Measurements from ENCODE around the gene KLHL40.

The KLHL40 gene

DNA sequence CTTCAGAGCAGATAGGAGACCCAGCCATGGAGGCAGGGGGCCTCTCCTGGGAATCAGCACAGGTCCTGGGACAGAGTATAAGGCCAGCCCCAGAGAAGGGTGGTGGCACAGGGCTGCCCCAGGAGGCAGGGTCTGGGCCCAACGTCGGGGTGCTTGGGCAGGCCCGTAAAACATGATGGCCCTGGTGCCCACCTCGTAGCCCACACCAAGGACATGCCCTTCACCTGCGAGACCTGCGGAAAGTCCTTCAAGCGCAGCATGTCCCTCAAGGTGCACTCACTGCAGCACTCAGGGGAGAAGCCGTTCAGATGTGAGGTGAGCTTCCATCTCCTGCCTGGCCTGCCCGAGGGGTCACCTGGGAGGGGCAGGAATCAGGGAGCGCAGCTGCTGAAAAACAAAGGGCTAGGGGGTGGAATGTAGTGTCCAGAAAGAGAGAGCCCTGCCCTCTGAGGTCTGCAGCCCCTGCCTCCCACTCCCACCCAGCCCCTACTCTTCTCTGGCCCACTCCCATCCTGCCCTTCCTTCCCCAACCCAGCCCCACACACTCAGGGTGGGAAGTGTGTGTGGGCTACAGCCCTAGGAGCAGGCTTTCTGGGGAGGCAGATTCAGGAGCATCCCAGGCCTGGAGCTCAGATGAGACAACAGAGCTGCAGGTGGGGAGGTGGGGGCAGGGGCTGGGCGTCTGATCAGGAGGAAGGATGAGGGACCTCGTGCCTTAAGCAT, 22.4 kb upstream of the KLHL40 start:
- Mint-ChIP-seq H3K36me3 (ENCODE audit: low read depth) (no peaks in the 10 kb centered on the region), H3K4me1 (peaks cover 2% of the 10 kb centered on the region), H3K27me3 (no peaks in the 10 kb centered on the region), H3K27ac (no peak overlapping the region), H3K9me3 (no peaks in the 10 kb centered on the region), H3K4me3 (no peak overlapping the region)
- DNase-seq (no peak), ATAC-seq (no peak)

DNA sequence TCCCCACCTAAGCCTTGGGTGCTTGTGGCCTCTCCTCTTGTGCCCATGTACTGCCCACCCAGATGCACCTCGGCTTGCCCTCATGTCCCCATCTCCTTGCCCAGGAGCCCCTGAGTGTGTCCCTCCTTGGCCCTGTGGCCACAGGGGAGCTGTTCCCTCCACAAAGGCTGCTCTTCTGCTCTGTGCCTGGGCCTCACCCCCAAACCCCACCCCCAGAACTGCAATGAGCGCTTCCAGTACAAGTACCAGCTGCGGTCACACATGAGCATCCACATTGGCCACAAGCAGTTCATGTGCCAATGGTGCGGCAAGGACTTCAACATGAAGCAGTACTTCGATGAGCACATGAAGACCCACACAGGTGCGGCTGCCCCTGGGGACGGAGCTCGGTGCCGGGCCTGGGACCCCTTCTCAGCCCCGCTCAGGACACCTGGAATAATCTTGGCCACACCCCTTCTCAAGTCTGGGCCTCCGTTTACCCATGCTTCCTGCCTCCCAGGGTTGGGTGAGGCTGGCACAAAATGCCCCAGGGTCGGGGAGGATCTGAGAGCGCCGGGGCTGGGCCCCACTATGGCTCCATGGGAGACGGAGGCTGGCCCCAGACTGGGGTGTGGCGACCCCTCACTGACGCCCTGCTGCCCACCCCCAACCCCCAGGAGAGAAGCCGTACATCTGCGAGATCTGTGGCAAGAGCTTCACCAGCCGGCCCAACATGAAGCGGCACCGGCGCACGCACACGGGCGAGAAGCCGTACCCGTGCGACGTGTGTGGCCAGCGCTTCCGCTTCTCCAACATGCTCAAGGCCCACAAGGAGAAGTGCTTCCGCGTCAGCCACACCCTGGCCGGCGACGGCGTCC, 21.5 kb upstream of the KLHL40 start:
- no peak for ATAC-seq
- Mint-ChIP-seq H3K27me3 (no peaks in the 10 kb centered on the region), H3K4me1 (peaks cover 2% of the 10 kb centered on the region), H3K9me3 (no peaks in the 10 kb centered on the region), H3K4me3 (no peak overlapping the region), H3K36me3 (ENCODE audit: low read depth) (no peaks in the 10 kb centered on the region), H3K27ac (no peak overlapping the region)
- no peak for DNase-seq

DNA sequence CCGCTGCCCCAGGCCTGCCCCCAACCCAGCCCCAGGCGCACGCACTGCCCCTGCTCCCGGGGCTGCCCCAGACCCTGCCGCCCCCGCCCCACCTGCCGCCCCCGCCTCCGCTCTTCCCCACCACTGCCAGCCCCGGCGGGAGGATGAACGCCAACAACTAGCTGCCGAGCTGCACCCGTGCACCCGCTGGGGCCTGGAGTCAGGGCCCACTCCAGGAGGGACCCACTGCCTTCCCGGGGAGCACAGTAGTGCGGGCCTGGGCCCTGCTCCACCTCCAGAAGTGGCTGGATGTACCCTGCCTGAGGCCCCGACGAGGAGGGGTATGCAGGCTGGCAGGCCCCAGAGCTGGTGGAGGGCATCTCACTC, 20.9 kb upstream of the KLHL40 start:
- Mint-ChIP-seq H3K27ac (no peak overlapping the region), H3K4me1 (peaks cover 2% of the 10 kb centered on the region)
- ATAC-seq = no peak

DNA sequence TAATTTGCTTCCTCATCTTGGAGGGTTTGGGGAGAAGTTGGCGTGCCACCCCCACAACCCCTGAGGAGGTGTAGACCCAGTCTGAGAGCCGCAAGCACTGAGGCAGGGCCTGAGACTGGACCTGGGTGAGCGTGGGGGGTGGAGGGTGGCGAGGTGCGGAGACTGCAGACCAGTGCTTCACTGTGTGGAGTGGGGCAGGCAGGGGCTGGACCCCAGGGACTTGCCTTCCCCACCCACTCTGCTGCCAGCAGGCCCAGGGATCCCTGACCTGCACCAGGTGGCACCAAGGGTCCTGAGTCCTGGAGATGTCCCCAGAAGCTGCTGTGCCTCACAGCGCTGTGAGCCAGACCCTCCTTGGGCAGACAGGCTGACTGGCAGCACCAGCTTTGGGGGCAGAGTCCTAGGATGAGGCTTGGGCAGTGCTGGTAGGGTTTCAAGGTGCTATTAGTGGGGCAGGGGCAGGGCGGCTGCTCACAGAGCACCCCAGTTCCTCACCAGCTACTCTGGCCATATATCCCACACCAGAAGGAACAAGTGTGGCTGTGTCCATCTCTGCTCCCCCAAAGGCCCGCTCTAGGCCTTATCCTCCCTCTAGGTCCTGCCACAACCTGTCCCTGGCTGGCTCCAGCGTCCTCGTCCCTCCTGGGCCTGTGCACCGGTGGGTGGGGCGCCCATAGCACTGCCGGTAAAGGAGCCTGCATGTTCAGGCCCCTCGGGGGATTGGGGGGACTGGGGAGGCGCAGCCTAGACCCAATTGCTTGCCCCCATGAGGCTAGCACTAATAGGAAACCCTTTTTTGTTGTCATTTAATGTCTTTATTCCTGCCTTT, 20.1 kb upstream of the KLHL40 start:
- Mint-ChIP-seq H3K36me3 (ENCODE audit: low read depth) (no peaks in the 10 kb centered on the region), H3K4me1 (peaks cover 2% of the 10 kb centered on the region), H3K27me3 (no peaks in the 10 kb centered on the region), H3K4me3 (no peak overlapping the region), H3K27ac (no peak overlapping the region), H3K9me3 (no peaks in the 10 kb centered on the region)
- no peak for ATAC-seq
- no peak for DNase-seq

More for the DNA sequence above, 20.9 kb upstream of the KLHL40 start:
- H3K4me3 Mint-ChIP-seq = no peak overlapping the region
- no peak for DNase-seq
- H3K36me3 Mint-ChIP-seq (ENCODE audit: low read depth) = no peaks in the 10 kb centered on the region
- H3K9me3 Mint-ChIP-seq = no peaks in the 10 kb centered on the region
- no peaks in the 10 kb centered on the region for H3K27me3 Mint-ChIP-seq

DNA sequence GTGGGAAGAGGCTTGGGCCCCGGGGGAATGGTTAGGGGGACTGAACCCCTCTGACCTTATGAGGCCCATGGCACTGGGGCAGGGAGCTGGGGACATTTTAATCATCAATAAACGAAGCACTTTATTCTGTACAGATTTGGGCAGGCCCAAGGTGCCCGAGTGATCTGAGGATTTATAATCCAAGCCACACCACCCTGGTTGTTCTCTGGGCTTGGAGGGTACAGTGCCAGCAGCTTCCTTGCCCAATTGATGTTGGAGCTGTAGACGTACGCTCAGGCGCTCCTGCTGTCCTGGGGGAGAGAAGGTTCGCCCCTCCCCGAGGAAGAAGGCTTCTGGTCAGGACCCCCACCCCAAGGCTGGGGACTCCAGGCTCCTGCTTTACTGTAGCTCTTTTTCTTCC, 19.3 kb upstream of the KLHL40 start:
- DNase-seq = no peak
- Mint-ChIP-seq H3K27me3 (no peaks in the 10 kb centered on the region), H3K27ac (no peak overlapping the region), H3K4me3 (no peak overlapping the region), H3K9me3 (no peaks in the 10 kb centered on the region), H3K4me1 (peaks cover 2% of the 10 kb centered on the region), H3K36me3 (ENCODE audit: low read depth) (no peaks in the 10 kb centered on the region)
- ATAC-seq = no peak

DNA sequence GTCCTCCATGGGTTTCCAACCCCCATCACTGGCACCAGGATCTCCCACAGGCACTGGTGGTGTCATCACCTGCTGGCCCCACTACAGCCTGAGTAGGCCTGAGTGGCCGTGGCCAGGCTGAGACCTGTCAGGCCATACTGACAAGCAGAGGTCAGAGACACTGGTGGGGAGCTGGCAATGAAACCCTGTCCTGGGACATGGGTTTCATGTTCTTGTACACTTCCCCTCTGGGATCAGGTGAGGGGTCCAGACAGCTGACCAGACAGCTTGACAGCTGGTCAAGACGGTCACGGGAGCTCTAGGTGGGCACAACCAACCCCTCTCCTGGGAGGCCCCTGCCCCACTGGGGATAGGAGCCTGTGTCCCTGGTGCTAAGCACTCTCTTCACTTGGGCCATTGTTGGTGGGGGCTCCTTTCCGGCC, 18.7 kb upstream of the KLHL40 start:
- Mint-ChIP-seq H3K4me3 (no peak overlapping the region), H3K9me3 (no peaks in the 10 kb centered on the region), H3K27ac (no peak overlapping the region), H3K4me1 (peaks cover 2% of the 10 kb centered on the region), H3K36me3 (ENCODE audit: low read depth) (no peaks in the 10 kb centered on the region), H3K27me3 (no peaks in the 10 kb centered on the region)
- no peak for ATAC-seq
- DNase-seq = no peak

DNA sequence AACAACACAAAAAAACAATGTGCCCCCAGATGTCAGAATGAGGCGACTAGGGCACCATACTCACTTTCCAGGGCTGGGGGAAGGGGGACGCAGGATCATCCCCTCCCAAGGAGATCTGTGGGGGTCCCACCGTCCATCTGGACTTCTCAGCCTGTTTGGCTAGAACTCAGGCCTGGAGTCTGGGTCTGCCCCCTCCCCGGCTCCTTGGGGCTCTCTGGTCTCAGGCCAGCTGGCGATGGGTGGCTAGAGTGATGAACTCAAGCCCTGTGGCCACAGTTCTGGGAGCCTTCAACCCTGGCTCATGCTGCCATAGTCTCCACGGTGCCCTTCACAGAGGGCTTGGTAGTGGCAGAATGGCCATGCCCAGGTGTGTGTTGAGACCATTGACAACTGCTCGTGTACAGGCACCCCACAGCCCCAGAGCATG, 18.2 kb upstream of the KLHL40 start:
- Mint-ChIP-seq H3K36me3 (ENCODE audit: low read depth) (no peaks in the 10 kb centered on the region), H3K9me3 (no peaks in the 10 kb centered on the region), H3K27me3 (no peaks in the 10 kb centered on the region), H3K4me1 (peaks cover 2% of the 10 kb centered on the region), H3K27ac (no peak overlapping the region), H3K4me3 (no peak overlapping the region)
- DNase-seq (no peak), ATAC-seq (no peak)

DNA sequence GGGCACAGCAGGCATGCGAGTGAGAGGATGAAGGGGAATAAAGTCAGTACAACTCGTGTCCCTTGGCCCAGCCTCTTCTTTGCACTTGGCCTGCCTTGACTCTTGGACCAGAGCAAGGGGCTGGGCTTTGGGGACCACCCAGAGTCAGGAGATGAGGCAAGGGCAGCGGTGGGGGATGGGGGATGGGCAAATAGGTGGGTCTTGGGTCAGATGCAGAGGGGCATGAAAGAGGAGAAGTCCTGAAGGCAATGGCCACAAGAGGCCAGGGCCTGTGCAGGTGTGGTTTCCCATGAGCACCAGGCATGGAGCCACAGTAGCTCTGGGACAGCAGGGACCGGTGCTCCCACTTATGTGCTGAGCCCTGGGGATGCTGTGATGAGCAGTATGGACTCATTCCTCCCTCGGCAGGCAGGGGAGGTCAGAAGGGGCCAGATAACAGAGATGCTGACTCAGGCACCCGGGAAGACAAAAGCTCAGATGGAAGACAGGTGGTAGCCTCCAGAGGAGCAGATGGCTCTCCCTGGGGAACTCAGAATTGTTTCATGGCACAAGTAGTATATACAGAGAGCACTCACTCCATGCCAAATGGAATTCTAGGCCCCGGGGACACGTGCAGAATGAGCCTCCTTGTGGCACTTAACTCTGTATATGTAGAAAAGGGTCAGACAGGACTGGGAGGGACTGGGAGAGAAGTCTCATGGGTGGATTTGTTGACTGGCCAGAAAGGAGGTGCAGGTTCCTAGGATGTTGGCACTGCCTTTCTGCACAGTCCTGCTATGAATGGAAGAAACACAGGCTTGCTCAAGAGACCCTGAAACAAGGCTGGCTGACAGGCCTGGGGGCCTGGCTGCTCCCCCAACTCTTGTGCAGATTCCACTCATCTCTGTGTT, 17.6 kb upstream of the KLHL40 start:
- ATAC-seq (no peak), DNase-seq (no peak)
- Mint-ChIP-seq H3K36me3 (ENCODE audit: low read depth) (no peaks in the 10 kb centered on the region), H3K9me3 (no peaks in the 10 kb centered on the region), H3K4me3 (no peak overlapping the region), H3K27me3 (no peaks in the 10 kb centered on the region), H3K27ac (no peak overlapping the region), H3K4me1 (peaks cover 2% of the 10 kb centered on the region)

DNA sequence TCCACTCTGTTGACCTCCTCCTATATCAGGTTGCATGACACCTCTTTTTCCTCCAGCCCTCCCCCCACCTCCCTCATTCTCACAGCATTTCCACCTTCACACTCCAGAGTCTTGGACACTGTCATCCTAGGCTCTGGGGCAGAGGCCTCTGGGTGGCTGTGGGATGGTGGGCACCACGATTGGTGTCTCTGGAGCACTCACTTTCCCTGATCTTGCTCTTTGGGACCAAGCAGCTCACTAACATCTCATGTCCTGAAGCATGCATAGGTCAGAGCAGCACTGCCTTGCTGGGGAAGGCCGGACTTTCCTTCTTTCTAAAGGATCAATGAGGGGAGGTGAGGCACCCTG, 16.9 kb upstream of the KLHL40 start:
- Mint-ChIP-seq H3K4me3 (no peak overlapping the region), H3K4me1 (peaks cover 2% of the 10 kb centered on the region), H3K36me3 (ENCODE audit: low read depth) (no peaks in the 10 kb centered on the region), H3K9me3 (no peaks in the 10 kb centered on the region), H3K27me3 (no peaks in the 10 kb centered on the region), H3K27ac (no peak overlapping the region)
- DNase-seq (no peak), ATAC-seq (no peak)

DNA sequence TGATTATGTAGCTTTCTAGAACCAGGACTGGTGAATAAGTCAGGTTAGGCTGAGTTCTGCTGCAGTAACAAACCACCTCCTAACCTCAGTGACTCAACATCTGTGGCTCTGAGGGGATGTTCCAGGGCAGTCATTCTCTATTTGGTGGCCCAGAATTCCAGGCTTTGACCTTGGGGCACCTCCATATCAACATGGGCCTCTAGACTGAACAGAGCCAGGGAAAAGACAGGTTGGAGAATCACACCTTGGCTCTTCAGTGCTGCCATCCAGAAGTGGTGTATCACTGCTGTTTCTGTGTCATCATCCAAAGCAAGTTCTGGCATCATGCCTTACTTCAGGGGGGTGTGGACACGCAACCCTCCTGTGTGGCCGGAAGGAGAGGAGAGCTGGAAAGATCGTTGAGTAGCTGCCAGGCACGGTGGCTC, 16.5 kb upstream of the KLHL40 start:
- no peaks in the 10 kb centered on the region for H3K4me1 Mint-ChIP-seq
- DNase-seq = no peak
- H3K27ac Mint-ChIP-seq = no peak overlapping the region
- no peaks in the 10 kb centered on the region for H3K9me3 Mint-ChIP-seq
- no peak overlapping the region for H3K4me3 Mint-ChIP-seq
- H3K27me3 Mint-ChIP-seq = no peaks in the 10 kb centered on the region
- no peaks in the 10 kb centered on the region for H3K36me3 Mint-ChIP-seq (ENCODE audit: low read depth)
- ATAC-seq = no peak

DNA sequence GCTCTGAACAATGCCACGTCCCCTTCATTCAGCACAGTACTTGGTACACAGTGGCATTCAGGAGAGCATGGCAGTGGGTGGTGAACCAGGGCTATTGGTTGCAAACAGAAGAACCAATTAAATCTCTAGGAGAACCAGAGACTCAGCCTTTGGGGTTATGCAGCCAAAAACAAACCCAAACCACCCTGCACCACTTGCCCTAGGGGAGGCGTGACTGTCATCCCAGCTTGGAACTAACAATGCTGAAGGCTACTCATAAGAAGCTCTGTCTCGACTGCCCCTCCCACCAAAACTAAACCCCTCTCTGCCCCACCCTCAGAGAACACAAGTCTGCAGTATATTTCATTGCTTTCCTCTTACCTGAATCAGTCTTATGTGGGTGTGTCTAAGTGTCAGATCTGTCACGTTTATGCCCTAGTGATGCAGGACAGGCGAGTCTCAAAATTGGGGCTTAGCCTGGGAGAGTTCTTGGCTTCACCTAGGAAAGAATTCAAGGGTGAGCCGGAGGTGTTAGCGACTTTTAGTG, 15.2 kb upstream of the KLHL40 start:
- ATAC-seq (no peak), DNase-seq (no peak)

DNA sequence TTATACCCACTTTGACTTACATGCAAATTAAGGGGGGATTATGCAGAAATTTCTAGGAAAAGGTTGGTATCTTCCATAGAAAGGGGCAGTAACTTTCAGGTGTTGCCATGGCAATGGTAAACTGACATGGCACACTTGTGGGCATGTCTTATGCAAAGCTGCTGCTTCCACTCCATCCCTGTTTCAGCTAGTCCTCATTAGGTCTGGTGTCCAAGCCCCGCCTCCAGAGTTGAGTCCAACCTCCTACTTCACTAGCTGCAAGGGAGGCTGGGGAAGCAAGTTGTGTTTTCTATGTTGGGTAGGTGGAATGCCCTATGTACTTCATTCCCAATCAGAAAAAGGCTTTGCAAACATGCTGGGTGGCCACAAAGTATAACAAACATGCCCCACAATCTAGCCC, 14.7 kb upstream of the KLHL40 start:
- Mint-ChIP-seq H3K4me3 (no peak overlapping the region), H3K27ac (no peak overlapping the region), H3K36me3 (ENCODE audit: low read depth) (no peaks in the 10 kb centered on the region), H3K9me3 (no peaks in the 10 kb centered on the region), H3K4me1 (no peaks in the 10 kb centered on the region), H3K27me3 (peaks cover 2% of the 10 kb centered on the region)
- DNase-seq (no peak), ATAC-seq (no peak)

More for the DNA sequence above, 15.2 kb upstream of the KLHL40 start:
- Mint-ChIP-seq H3K36me3 (ENCODE audit: low read depth) (no peaks in the 10 kb centered on the region), H3K27me3 (peaks cover 2% of the 10 kb centered on the region), H3K27ac (no peak overlapping the region), H3K4me3 (no peak overlapping the region), H3K4me1 (no peaks in the 10 kb centered on the region), H3K9me3 (no peaks in the 10 kb centered on the region)

DNA sequence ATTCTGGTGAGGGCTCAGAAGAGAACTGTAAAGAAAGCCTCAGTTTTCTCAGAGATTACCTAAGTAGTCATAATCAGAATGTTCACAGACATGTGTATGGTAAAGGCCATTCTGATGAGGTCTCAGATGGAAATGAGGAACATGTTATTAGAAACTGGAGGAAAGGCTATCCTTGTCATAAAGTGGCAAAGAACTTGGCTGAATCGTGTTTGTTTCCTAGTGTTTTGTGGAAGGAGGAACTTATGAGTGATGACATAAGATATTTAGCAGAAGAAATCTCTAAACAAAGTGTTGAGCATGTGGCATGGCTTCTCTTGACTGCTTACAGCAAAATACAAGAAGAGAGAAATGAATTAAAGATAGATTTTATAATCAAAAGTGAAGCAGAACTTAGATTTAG, 12.8 kb upstream of the KLHL40 start:
- Mint-ChIP-seq H3K9me3 (peaks cover 16% of the 10 kb centered on the region), H3K4me1 (no peaks in the 10 kb centered on the region), H3K36me3 (ENCODE audit: low read depth) (peaks cover 3% of the 10 kb centered on the region), H3K4me3 (no peak overlapping the region), H3K27ac (no peak overlapping the region), H3K27me3 (peaks cover 6% of the 10 kb centered on the region)
- ATAC-seq (no peak), DNase-seq (no peak)

DNA sequence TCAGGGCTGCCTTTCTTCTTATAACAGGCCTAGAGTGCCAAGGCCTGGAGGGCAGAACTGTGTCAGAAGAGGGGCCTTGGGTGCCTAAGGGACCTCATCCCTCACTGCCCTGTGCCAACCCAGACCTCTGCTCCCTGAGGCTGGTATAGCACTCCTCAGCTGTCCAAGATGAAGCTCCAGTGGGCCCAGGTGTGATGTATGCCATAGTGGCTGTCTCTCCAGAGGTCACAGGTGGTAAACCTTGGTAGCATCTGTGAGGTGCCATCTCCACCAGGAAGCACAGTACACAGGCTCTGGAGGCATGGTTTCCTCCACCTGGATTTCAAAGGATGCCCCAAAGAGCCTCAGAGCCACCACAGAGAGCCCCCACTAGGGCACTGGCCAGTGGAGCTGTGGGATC, 12.3 kb upstream of the KLHL40 start:
- peaks cover 6% of the 10 kb centered on the region for H3K27me3 Mint-ChIP-seq
- no peak overlapping the region for H3K4me3 Mint-ChIP-seq
- peaks cover 5% of the 10 kb centered on the region for H3K36me3 Mint-ChIP-seq (ENCODE audit: low read depth)
- no peak for DNase-seq
- no peaks in the 10 kb centered on the region for H3K4me1 Mint-ChIP-seq
- no peak overlapping the region for H3K27ac Mint-ChIP-seq
- ATAC-seq = no peak
- peaks cover 22% of the 10 kb centered on the region for H3K9me3 Mint-ChIP-seq
